8988T (cell line): Measurements from ENCODE around the gene WAC.
"Not testable (repeated sequence)": the region's sequence is repeated elsewhere in the genome, so short reads cannot be mapped to it uniquely, and the experiment has no call there.

Experiments used
- DNase-seq: peaks from one replicate; pipeline ENCODE4 v3.0.0; 2011

WAC gene

GRCh38 chr10:28570598-28570997 is 37.7 kb downstream of the WAC start:
- no peak for DNase-seq

- DNase-seq, result no peak
Measured at GRCh38 chr10:28571265-28571664, 38.3 kb downstream of the WAC start.

- DNase-seq, result not testable (repeated sequence)
Measured at GRCh38 chr10:28574214-28574613, 41.3 kb downstream of the WAC start.

GRCh38 chr10:28575852-28576251 is 42.9 kb downstream of the WAC start:
- DNase-seq, result no peak

- no peak for DNase-seq
Measured at GRCh38 chr10:28577506-28577905, 44.6 kb downstream of the WAC start.

- no peak for DNase-seq
Measured at GRCh38 chr10:28578454-28578853, 45.5 kb downstream of the WAC start.

- DNase-seq, result no peak
Measured at GRCh38 chr10:28580825-28581224, 47.9 kb downstream of the WAC start.

- DNase-seq, result no peak
Measured at GRCh38 chr10:28581916-28582315, 49.0 kb downstream of the WAC start.

GRCh38 chr10:28585076-28585475 is 52.2 kb downstream of the WAC start:
- DNase-seq, result no peak

- no peak for DNase-seq
Measured at GRCh38 chr10:28586176-28586575, 53.3 kb downstream of the WAC start.

GRCh38 chr10:28587270-28587969 is 54.5 kb downstream of the WAC start:
- DNase-seq, result no peak

GRCh38 chr10:28587970-28588290 is 55.0 kb downstream of the WAC start:
- no peak for DNase-seq

- DNase-seq, result no peak
Measured at GRCh38 chr10:28592953-28593352, 60.0 kb downstream of the WAC start.

GRCh38 chr10:28593811-28594210 is 60.9 kb downstream of the WAC start:
- DNase-seq, result no peak

- DNase-seq, result no peak
Measured at GRCh38 chr10:28594406-28594805, 61.5 kb downstream of the WAC start.

- DNase-seq, result no peak
Measured at GRCh38 chr10:28595613-28596012, 62.7 kb downstream of the WAC start.

GRCh38 chr10:28600056-28600455 is 67.1 kb downstream of the WAC start:
- no peak for DNase-seq

- DNase-seq, result no peak
Measured at GRCh38 chr10:28601012-28601411, 68.1 kb downstream of the WAC start.

GRCh38 chr10:28604567-28605536 is 71.9 kb downstream of the WAC start:
- DNase-seq, result no peak

- DNase-seq, result no peak
Measured at GRCh38 chr10:28606568-28606967, 73.7 kb downstream of the WAC start.

GRCh38 chr10:28609636-28610035 is 76.7 kb downstream of the WAC start:
- DNase-seq, result not testable (repeated sequence)

- no peak for DNase-seq
Measured at GRCh38 chr10:28612877-28613276, 80.0 kb downstream of the WAC start.

GRCh38 chr10:28616514-28616913 is 83.6 kb downstream of the WAC start:
- no peak for DNase-seq

- DNase-seq, result no peak
Measured at GRCh38 chr10:28619455-28619854, 86.5 kb downstream of the WAC start.
